ENCODE measurements around the gene PSMD2. TPM values are rescaled to one million over a fixed set of nuclear protein-coding genes. Genes with fewer than 3 reads are reported as not detected.
"Not testable (repeated sequence)": the region's sequence is repeated elsewhere in the genome, so short reads cannot be mapped to it uniquely, and the experiment has no call there.

Gene PSMD2
- total RNA-seq, 1 experiment from 2014 or later = 581 TPM

DNA sequence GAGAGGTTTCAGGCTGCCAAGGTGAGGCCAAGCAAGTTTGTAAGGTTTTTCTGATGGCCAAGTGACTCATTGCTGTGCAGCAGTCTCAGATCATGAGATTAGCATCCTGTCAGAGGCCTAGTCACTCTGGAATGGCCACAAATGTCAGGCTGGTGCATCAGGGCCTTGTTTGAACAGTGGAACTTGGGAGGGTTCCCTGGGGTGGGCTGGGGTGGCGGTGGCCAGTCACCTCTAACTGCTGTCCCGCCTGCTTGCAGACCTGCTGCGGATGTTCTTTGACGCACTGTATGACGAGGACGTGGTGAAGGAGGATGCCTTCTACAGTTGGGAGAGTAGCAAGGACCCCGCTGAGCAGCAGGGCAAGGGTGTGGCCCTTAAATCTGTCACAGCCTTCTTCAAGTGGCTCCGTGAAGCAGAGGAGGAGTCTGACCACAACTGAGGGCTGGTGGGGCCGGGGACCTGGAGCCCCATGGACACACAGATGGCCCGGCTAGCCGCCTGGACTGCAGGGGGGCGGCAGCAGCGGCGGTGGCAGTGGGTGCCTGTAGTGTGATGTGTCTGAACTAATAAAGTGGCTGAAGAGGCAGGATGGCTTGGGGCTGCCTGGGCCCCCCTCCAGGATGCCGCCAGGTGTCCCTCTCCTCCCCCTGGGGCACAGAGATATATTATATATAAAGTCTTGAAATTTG lies 35.6 kb downstream of the PSMD2 start:
- in situ Hi-C loops (cut with HindIII; ENCODE audit: low pct_unique_long_range_greater_than_20kb, low sequenced_read_pairs) = no loop called here
- DNase-seq (ENCODE audit: low read depth) = peak; percentile 45

DNA sequence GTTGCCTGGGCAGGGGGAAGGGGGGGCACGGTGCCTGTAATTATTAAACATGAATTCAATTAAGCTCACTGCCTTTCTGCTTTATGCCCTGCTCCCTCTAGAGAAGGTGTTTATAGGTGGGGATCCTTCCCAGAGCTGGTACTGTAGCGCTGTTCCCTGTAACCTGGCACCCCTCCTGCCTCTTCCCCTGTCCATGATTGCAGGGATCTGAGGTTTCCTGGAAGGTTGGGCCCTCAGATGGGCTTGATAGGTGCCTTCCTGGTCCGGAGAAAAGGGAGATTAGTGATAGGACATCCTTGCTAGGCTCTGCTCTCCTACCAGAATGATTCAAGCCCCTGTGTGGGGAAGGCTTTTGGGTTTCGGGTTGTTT lies 36.2 kb downstream of the PSMD2 start:
- no peak for DNase-seq (ENCODE audit: low read depth)
- in situ Hi-C loops (cut with HindIII; ENCODE audit: low pct_unique_long_range_greater_than_20kb, low sequenced_read_pairs) = no loop called here

DNA sequence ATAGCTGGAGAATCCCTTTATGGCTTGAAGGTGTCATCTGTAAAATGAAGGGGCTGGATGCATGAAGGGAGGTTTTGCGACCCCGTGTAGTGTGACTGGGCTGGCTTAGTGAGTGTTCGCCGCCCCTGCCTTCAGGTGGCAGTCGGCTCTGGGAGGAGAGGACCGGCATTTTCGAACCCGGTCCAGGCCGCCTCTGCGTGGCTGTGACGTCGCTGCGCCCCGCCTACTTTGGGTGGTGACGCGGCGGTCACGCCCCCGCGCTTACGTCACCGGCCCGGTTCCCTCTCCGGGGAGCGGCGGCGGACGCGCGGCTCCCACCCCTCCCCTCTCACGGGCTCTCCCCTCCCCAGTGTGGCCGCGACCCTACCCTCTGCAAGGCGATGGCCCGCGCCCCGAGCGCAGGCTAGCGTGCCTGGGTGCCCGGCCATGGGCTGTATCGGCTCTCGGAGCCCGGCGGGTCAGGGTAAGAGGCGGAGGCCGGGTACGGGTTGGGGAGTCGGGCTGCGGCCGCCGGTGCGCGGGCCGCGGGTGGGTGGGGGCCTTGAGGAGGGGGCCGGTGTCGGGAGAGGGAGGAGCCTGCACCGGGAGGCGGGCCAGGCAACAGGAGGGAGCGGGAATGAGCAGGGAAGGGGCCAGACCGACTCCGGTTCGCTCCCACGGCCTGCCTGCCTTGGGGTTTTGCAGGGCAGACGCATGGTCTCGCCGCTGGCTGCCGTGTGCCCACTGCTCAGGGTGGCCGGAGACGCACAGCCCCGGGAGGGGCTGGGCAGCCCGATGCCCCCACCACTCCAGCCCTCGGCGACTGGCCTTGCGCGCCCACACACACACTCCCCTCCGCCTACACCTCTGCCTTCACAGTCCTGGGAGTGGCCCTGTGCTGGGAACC lies 36.9 kb downstream of the PSMD2 start:
- in situ Hi-C loops (cut with HindIII; ENCODE audit: low pct_unique_long_range_greater_than_20kb, low sequenced_read_pairs) = no loop called here
- DNase-seq (ENCODE audit: low read depth) = peak; percentile 73

DNA sequence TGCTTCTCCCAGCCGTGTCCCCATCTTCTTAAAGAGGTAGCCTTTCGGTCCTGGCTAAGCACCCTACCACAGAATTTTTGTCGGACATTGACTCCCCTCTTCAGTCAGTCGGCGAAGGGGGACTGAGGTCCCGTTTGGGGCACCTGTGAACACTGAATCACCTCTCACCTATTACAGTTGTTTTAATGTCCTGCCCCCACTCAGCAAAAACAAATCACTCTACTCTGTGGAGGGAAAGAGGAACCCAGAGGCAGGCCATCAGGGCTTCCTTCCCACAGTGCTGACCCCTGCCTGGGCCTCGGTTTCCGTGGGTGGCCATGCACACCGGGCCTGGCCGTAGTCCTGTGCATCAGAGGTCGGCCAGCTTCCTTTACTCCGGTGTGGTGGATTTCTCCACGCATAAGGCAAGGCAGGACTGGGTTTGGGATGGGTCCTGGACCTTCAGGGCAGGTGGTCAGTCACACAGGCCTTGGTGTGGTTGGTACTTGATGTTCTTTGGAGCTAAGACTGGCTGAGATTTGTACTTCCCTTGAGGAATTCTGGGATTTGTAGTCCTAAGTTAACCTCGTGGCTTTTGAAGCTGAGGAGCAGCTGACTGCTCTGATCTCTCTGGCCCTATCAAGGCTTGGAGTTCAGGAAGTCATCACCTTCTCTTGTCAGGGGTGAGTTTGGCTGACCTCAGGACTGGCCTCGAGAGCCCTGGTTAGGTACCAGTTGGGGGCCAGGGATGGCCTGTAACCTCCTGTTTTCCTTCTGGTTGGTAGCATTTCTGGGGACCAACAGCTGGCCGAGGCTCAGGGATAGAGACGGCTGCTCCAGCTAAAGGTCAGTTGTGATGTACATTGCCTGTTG lies 37.7 kb downstream of the PSMD2 start:
- in situ Hi-C loops (cut with HindIII; ENCODE audit: low pct_unique_long_range_greater_than_20kb, low sequenced_read_pairs) = no loop called here
- peak; percentile 60 for DNase-seq (ENCODE audit: low read depth)

DNA sequence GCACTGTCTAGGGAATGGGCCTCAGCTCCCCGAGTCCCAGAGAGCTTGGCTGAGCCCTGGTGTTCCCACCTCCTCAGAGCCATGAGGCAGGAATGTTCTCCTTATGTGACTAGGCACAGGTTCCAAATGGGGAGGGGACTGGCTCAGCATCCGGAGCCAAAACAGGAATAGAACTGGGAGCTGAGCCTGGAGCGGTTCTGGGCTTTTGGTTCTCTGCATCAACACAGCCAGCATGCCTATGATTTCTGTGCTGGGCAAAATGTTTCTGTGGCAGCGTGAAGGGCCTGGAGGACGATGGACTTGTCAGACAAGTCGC lies 38.3 kb downstream of the PSMD2 start, which contains the start of gene FAM131A:
Gene FAM131A, plus strand, starts transcription at position 202 of the 316 bp plus-strand sequence. Its CDS starts 31 bp downstream, at position 233.
- DNase-seq (ENCODE audit: low read depth) = no peak
- in situ Hi-C loops (cut with HindIII; ENCODE audit: low pct_unique_long_range_greater_than_20kb, low sequenced_read_pairs) = no loop called here

DNA sequence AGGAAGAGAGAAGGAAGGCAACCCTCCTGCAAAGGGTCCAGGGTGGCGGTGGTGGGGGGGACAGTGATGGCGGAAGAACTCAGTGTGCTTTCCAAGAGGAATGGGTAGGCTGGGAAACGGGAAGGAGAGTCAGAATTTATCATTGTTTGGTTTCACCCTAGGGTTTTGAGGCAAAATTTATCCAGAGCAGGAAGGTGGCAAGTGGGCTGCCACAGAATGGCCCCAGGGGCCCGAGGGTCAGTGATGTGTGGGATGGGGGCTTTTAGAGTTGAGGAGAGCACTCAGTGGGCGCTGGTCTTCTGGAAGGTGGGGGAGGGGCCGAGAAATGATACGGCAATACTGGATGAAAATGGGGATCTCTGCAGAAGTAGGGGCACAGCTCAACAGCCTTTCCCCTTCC lies 38.9 kb downstream of the PSMD2 start:
- in situ Hi-C loops (cut with HindIII; ENCODE audit: low pct_unique_long_range_greater_than_20kb, low sequenced_read_pairs) = no loop called here
- DNase-seq (ENCODE audit: low read depth) = no peak

DNA sequence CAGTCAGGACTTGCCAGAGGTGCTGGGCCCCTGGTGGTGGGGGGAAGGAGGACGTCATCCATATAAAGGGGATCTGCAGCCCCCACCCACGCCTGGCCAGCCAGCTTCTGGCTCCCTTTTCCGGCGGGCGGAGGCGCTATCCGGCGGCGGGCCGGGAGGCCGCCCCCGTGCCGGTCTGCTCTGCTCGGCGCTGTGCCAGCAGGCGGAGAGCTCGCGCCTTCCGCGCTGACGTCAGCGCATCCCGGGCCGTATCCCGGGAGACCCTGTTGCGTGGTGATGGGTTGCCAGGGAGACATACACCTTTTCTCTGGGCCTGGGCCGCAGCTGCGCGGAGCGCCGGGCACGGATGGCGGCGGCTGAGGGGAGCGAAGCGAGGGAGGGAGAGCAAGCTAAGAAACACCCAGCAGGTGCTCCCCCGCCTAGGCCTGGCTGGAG lies 39.5 kb downstream of the PSMD2 start:
- no peak for DNase-seq (ENCODE audit: low read depth)
- in situ Hi-C loops (cut with HindIII; ENCODE audit: low pct_unique_long_range_greater_than_20kb, low sequenced_read_pairs) = no loop called here

DNA sequence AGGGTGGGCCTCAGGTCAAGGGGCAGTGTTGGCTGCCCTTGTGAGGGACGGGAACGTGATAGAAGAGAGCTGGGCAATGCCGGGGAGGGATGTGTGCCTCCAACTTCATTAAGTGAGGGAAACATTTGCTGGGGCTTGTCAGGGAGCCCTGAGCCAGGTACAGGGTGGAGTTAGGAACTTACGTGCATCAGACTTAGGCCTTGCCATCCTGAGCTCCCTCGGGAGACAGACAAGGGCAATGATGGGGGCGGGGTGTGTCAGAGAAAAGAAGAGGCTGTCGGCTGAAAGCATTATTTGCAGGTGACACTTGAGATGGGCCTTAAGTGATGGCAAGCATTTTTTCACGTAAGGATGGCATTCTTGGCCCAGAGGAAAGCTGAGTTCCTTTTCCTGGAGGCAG lies 40.0 kb downstream of the PSMD2 start:
- in situ Hi-C loops (cut with HindIII; ENCODE audit: low pct_unique_long_range_greater_than_20kb, low sequenced_read_pairs) = no loop called here
- DNase-seq (ENCODE audit: low read depth) = no peak

DNA sequence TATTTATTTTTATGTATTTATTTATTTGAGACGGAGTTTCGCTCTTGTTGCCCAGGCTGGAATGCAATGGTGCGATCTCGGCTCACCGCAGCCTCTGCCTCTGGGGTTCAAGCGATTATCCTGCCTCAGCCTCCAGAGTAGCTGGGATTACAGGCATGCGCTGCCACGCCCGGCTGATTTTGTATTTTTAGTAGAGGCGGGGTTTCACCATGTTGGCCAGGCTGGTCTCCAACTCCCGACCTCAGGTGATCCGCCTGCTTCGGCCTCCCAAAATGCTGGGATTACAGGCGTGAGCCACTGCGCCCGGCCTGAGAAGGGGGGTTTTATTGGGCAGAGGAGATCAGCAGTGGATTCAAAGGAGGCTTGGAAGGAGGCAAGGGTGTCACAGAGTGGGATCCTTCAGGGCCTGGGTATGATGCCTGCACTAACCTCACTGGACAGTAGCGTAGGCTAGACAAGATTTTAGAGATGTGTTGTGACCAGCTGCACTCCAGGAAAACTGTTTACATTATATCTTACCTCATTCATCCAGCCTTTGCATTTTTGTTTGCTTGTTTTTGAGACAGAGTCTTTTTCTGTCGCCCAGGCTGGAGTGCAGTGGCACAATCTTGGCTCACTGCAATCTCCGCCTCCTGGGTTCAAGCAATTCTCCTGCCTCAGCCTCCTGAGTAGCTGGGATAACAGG lies 40.6 kb downstream of the PSMD2 start:
- DNase-seq (ENCODE audit: low read depth); in situ Hi-C loops (cut with HindIII; ENCODE audit: low pct_unique_long_range_greater_than_20kb, low sequenced_read_pairs): not testable (repeated sequence)

DNA sequence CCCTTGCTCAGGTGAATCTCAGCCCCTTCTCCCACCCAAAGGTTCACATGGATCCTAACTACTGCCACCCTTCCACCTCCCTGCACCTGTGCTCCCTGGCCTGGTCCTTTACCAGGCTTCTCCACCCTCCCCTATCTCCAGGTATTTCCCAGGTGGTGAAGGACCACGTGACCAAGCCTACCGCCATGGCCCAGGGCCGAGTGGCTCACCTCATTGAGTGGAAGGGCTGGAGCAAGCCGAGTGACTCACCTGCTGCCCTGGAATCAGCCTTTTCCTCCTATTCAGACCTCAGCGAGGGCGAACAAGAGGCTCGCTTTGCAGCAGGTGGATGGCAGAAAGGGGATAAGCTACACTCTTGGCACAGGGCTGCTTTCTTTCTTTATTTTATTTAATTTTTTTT lies 42.9 kb downstream of the PSMD2 start:
- in situ Hi-C loops (cut with HindIII; ENCODE audit: low pct_unique_long_range_greater_than_20kb, low sequenced_read_pairs) = no loop called here
- no peak for DNase-seq (ENCODE audit: low read depth)

DNA sequence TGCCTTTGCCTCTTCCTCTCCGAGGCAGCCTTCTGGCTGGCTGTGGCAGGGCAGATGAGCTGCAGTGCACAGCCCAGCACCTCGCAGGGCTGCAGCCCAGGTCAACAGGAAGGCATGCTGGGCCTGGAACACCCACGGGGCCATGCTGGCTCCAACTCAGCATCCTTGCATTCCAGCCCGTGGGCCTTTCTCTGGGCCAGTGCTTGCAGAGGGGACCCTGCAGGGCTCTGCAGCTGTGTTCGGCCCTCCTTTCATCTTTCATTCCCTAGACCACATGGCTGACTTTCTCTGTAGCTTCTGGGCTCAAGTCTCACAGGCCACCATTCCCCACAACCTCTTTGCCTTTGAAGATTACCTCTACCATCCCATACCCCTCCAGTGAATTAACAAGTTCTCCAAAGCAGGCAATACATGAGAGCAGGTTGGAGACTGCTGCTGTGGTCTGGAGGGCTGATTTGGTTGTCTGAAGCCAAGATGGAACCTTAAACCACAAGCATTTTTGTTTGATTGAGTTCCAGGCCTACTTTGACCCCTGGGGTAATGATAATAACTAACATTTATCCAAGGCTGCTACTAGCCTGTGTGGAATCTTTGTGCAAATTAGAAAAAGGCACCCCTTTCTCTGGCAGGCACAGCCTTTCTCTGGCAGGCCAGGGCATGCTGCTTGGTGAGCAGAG lies 44.3 kb downstream of the PSMD2 start:
- in situ Hi-C loops (cut with HindIII; ENCODE audit: low pct_unique_long_range_greater_than_20kb, low sequenced_read_pairs) = no loop called here

DNA sequence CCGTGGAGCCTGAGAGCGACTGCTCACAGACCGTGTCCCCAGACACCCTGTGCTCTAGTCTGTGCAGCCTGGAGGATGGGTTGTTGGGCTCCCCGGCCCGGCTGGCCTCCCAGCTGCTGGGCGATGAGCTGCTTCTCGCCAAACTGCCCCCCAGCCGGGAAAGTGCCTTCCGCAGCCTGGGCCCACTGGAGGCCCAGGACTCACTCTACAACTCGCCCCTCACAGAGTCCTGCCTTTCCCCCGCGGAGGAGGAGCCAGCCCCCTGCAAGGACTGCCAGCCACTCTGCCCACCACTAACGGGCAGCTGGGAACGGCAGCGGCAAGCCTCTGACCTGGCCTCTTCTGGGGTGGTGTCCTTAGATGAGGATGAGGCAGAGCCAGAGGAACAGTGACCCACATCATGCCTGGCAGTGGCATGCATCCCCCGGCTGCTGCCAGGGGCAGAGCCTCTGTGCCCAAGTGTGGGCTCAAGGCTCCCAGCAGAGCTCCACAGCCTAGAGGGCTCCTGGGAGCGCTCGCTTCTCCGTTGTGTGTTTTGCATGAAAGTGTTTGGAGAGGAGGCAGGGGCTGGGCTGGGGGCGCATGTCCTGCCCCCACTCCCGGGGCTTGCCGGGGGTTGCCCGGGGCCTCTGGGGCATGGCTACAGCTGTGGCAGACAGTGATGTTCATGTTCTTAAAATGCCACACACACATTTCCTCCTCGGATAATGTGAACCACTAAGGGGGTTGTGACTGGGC lies 45.7 kb downstream of the PSMD2 start:
- in situ Hi-C loops (cut with HindIII; ENCODE audit: low pct_unique_long_range_greater_than_20kb, low sequenced_read_pairs) = no loop called here
- no peak for DNase-seq (ENCODE audit: low read depth)

More for the DNA sequence above, 44.3 kb downstream of the PSMD2 start:
- no peak for DNase-seq (ENCODE audit: low read depth)

DNA sequence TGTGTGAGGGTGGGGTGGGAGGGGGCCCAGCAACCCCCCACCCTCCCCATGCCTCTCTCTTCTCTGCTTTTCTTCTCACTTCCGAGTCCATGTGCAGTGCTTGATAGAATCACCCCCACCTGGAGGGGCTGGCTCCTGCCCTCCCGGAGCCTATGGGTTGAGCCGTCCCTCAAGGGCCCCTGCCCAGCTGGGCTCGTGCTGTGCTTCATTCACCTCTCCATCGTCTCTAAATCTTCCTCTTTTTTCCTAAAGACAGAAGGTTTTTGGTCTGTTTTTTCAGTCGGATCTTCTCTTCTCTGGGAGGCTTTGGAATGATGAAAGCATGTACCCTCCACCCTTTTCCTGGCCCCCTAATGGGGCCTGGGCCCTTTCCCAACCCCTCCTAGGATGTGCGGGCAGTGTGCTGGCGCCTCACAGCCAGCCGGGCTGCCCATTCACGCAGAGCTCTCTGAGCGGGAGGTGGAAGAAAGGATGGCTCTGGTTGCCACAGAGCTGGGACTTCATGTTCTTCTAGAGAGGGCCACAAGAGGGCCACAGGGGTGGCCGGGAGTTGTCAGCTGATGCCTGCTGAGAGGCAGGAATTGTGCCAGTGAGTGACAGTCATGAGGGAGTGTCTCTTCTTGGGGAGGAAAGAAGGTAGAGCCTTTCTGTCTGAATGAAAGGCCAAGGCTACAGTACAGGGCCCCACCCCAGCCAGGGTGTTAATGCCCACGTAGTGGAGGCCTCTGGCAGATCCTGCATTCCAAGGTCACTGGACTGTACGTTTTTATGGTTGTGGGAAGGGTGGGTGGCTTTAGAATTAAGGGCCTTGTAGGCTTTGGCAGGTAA lies 46.5 kb downstream of the PSMD2 start:
- peak; percentile 95 for DNase-seq (ENCODE audit: low read depth)
- in situ Hi-C loops (cut with HindIII; ENCODE audit: low pct_unique_long_range_greater_than_20kb, low sequenced_read_pairs) = no loop called here

DNA sequence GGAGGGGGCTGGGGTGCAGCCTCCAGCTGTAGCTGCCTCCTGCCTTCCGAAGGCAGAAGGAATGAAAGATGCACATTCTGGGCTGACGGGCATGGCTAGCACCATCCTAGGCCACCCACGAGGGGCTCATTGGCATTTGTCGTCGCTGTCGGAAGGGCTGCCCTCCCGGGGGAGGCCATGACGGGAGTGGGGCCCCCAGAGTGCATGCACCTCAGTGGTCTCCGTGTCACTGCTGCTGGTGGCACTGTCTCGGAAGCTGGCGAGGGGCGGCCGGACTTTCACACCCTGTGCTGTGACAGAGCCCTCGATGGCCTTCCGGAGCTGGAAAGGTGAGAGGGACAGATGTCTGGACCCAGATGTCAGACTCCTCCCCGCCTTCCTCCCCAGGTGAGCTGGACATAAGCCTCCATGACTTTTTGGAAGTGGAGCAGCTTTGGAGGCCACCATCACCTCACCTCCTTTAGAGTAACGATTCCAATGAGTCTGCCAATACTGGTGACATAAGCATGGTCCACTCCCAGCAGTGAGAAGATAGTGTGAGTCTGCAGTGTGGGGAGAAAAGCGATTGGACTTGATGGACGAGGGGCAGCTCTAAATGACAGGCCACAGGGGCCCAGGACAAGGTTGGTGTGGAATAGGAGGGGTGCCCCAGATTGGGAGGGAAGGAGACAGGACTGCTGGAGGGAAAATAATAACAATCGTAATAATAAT lies 47.6 kb downstream of the PSMD2 start:
- in situ Hi-C loops (cut with HindIII; ENCODE audit: low pct_unique_long_range_greater_than_20kb, low sequenced_read_pairs) = no loop called here
- DNase-seq (ENCODE audit: low read depth) = no peak

DNA sequence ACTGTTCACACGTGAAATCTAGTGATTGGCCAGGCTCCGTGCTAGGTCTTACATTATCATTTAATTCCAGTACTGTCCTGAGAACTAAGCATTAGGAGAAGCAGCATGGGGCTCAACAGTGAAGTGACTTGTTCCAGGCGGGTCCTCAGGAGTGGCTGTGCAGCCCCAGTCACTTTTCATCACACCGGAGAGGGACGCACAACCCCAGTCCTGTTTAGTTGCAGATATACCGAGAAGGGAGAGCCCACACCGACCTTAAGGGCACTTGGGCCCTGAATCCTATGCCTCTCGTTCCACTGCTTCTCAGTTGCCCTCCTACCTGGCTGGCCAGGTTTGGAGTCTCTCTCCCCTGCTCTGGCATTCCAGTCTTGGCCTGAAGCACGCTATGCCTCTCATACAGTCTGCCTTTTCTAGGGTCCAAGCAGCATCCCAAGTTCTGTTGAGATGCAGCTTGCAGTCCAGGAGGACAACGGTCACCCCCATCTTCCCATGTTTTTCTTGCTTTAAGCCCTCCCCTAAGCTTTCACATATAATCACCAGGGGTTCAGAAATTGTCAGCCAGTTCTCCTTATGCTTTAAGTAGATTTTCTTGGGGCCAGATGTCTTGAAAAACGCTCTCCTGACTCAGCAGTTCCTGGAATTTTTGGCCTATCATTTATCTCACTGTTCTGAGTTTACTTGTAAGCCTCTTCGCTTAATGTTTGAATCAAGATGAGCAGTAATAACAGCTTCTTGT lies 48.4 kb downstream of the PSMD2 start:
- DNase-seq (ENCODE audit: low read depth) = no peak
- in situ Hi-C loops (cut with HindIII; ENCODE audit: low pct_unique_long_range_greater_than_20kb, low sequenced_read_pairs) = no loop called here
